Mucosa of rectum (tissue), 2 donors: ENCODE data around the gene SSPN.

Source experiments
- H3K27ac ChIP-seq, 2 donors: one replicate each; pipeline ENCODE4 v1.7.0; 2013; ENCODE audit warnings: inconsistent platforms in 2 of 2, low read depth in 2 of 2, low read length in 2 of 2
- H3K27me3 ChIP-seq, 2 donors: one replicate each; pipeline ENCODE4 v1.7.0; 2013; ENCODE audit warnings: low read length in 2 of 2; ENCODE audit not compliant: control insufficient read depth in 2 of 2, insufficient read depth in 2 of 2
- H3K36me3 ChIP-seq, 2 donors: one replicate each; pipeline ENCODE4 v1.7.0; 2013; ENCODE audit warnings: low read length in 2 of 2; ENCODE audit not compliant: control insufficient read depth in 2 of 2, insufficient read depth in 2 of 2
- H3K4me1 ChIP-seq, 2 donors: one replicate each; pipeline ENCODE4 v1.7.0; 2013; ENCODE audit warnings: low read length in 2 of 2, mild to moderate bottlenecking in 1 of 2; ENCODE audit not compliant: control insufficient read depth in 2 of 2, insufficient read depth in 2 of 2
- H3K4me3 ChIP-seq, 2 donors: one replicate each; pipeline ENCODE4 v1.7.0; 2013; ENCODE audit warnings: low read length in 2 of 2
- H3K9ac ChIP-seq, 2 donors: one replicate each; pipeline ENCODE4 v1.7.0; 2013; ENCODE audit warnings: low read length in 2 of 2, low read depth in 1 of 2, mild to moderate bottlenecking in 1 of 2
- H3K9me3 ChIP-seq, 2 donors: one replicate each; pipeline ENCODE4 v1.7.0; 2013; ENCODE audit warnings: low read length in 2 of 2; ENCODE audit not compliant: control insufficient read depth in 2 of 2
- donor health status: healthy.
- donor health status: Normal muscosa, but diverticular disease.

The SSPN gene

DNA sequence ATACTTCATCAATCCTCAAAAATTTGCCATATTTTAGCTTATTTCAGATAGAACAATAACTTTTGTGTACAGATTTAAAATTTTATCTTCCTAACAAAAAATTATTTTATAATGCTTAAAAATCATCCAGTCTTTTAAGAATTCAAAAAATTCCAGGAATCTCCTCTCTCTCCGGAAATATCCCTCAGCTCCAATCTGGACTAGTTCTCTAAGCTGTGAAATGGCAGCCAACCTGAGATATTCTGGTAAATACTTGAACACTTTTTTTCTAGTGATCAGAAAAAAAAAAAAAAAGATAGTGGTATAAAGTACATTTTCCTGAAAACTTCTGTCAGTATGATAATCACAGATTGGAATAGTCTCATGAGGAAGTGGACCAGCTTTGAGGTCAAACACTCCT is 57.6 kb downstream of the SSPN start:
- no peak overlapping the region for H3K27ac ChIP-seq
- no peaks in the 10 kb centered on the region for H3K27me3 ChIP-seq
- H3K9ac ChIP-seq: no peak overlapping the region
- no peaks in the 10 kb centered on the region for H3K4me1 ChIP-seq
- no peaks in the 10 kb centered on the region for H3K36me3 ChIP-seq
- H3K4me3 ChIP-seq: no peak overlapping the region
- peaks cover 0 to 3% of the 10 kb centered on the region in 2 donors for H3K9me3 ChIP-seq

DNA sequence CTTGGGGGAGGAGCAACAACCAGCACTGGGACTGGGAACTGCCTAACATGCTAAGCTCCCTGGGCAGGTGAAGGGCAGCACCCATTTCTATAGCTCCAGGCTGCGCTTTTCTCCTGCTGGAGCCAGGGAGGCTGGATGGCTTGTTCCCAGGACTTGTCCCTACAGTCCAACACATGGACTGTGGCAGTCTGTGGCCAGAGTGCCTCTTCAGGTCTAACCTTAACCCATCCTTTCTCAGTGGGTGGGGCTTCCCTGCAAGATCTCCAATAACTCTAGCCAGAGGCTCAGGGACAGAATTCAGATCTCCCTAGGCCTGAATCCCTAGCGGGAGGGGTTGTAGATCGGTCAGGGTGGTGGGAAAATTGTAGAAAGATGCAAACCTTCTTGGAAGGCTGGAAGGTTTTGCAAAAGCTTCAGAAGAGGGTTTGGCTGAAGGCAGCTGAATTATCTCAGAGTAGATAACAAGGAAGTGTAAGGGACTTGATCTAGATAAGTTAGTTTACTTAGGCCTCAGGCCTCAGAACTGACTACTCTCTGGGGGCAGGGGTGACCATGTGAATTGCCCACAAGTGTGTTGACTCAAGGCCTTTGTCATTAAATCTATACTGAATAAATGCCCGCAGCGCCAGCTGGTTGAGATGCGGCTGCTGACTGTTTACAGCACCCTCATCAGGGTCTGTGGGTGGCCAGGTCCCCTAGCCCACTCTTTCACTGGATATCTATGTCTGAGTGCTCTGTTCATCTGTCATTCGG is 60.7 kb downstream of the SSPN start:
- no peaks in the 10 kb centered on the region for H3K4me1 ChIP-seq
- no peaks in the 10 kb centered on the region for H3K27me3 ChIP-seq
- peaks cover 0 to 3% of the 10 kb centered on the region in 2 donors for H3K9me3 ChIP-seq
- no peaks in the 10 kb centered on the region for H3K36me3 ChIP-seq
- no peak overlapping the region for H3K4me3 ChIP-seq
- no peak overlapping the region for H3K9ac ChIP-seq
- H3K27ac ChIP-seq: no peak overlapping the region

DNA sequence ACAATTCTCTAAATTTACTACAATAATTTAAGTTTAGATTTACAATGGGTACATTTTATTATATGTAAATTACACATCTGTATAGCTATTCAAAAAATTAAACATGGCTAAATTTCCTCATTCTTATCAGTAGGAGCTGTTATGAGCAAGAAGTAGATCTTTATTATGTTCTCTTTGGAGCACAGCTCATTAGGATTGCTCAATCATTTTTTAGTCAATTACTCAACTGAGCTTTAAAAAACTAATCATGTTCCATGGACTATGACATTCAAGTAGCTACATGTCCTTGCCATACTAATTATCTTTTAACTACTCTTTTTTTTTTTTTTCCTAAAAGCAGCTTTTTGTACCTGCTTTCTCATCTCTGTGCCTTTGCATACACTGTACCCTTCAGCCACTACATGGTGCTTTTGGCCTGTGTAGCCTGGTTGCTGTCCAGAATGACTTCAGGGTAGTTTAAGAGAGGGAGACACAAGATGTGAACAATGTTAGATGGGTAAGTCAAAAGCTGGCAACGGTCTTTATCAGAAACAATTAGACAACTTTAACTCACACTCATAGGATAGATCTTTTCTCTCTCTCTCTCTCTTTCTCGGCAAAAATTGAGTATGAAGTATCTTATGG is 69.0 kb downstream of the SSPN start:
- H3K36me3 ChIP-seq: no peaks in the 10 kb centered on the region
- H3K9me3 ChIP-seq: no peaks in the 10 kb centered on the region
- H3K4me1 ChIP-seq: no peaks in the 10 kb centered on the region
- H3K27me3 ChIP-seq: no peaks in the 10 kb centered on the region
- H3K9ac ChIP-seq: no peak overlapping the region
- no peak overlapping the region for H3K4me3 ChIP-seq
- H3K27ac ChIP-seq: no peak overlapping the region

DNA sequence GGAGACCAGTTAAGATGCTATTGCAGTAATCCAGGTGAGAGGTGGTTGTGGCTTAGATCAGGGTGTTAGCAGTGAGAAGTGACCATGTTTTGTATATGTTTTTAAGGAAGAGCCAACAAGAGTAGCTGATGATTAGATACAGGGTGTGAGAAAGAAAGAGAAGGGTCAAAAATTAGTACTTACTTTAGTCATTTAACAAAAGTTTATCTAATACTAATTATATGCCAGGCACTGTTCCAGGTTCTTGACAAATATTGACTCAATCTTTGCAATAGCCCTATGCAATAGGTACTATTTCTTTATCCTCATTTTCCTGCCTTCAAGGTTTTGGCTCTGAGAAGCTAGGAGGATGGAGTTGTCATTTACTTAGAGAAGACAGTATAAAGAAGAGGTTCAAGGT is 70.2 kb downstream of the SSPN start:
- H3K4me1 ChIP-seq: no peaks in the 10 kb centered on the region
- H3K9ac ChIP-seq: no peak overlapping the region
- no peak overlapping the region for H3K4me3 ChIP-seq
- no peaks in the 10 kb centered on the region for H3K27me3 ChIP-seq
- no peaks in the 10 kb centered on the region for H3K9me3 ChIP-seq
- no peaks in the 10 kb centered on the region for H3K36me3 ChIP-seq
- no peak overlapping the region for H3K27ac ChIP-seq

DNA sequence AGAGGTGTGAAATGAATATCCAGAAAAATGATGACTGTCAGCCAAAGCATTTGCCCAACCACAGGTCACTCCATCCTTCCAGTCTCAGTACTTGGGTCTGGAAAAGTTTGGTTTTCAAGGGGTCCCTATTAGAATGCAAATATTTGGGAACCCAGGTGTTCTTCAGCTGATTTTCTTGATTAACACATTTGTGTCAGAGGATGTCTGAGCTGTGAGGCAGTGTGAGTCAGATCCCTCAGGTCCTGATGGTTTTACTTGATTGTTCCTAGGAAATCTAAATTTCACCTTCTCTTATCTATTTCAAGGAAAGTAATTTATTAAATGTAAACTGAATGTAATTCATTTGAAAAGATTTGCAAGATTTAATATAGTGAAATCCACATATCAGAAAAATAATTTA is 71.5 kb downstream of the SSPN start:
- H3K9ac ChIP-seq: no peak overlapping the region
- H3K9me3 ChIP-seq: no peaks in the 10 kb centered on the region
- peaks cover 0 to 3% of the 10 kb centered on the region in 2 donors for H3K4me1 ChIP-seq
- H3K36me3 ChIP-seq: no peaks in the 10 kb centered on the region
- H3K4me3 ChIP-seq: no peak overlapping the region
- H3K27me3 ChIP-seq: no peaks in the 10 kb centered on the region
- no peak overlapping the region for H3K27ac ChIP-seq

DNA sequence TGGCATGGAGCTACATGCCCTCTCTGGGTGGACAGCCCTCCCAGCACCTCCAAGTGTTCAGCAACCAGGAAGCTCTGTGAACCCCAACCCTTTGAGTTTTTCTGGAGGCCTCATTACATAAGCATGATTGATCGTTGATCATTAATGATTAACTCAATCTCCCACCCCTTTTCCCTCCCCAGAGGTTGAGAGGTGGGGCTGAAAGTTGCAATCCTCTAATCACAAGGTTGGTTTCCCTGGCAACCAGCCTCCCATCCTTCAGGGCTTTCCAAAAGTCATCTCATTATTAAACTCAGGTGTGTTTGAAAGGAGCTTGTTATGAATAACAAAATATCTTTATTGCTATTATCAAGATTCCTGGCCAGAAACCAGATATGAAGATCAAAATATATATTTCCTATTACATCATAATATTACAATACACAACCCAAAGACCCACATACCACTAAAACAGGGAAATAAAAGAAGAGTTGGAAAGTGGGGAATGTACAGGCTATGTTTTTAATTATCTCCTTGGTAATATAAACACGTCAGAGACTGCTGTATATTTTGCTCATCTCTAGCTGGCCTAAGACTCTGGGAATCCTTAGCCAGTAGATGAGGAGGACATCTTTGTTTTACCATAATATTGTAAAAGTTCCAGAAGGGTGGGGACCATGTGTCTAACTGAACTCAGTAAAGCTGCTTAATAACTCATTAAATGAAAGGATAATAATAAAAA is 73.6 kb downstream of the SSPN start:
- H3K4me3 ChIP-seq: no peak overlapping the region
- H3K9me3 ChIP-seq: no peaks in the 10 kb centered on the region
- H3K9ac ChIP-seq: no peak overlapping the region
- peaks cover 0 to 13% of the 10 kb centered on the region in 2 donors for H3K4me1 ChIP-seq
- H3K27me3 ChIP-seq: no peaks in the 10 kb centered on the region
- H3K36me3 ChIP-seq: no peaks in the 10 kb centered on the region
- H3K27ac ChIP-seq: no peak overlapping the region

DNA sequence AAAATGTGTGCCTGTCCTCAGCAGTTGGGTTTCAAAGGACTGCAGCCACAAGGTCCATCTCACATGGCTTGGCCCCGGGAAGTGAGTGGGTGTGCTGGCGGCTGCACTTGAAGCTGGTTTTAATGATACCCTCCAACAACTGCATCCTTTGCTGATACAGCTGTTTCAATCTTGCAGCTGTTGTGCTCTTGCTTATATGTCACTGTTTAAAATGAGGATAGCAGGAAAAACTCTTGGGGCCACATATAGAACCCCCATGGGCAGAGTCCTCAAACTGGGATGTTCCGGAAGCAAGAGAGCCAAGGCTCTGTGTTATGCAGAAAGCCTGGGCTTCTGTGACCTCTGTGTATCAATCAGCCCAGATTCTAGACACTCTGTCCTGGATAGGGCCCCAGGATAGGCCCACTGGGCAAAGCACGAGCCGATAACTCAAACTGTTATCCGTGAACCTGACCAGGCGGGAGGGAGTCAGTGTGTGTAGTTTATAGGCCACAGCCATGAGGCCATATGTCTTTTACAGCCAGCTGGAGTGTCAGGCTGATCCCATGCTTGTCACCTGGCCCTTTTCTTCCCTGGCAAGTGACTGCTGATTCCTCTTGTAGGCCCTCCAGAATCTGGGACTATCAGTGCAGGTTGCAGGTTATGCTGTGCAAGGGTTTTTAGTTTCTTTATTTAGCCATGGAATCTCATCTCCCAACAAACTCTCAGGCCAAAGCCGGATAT is 74.3 kb downstream of the SSPN start:
- H3K9me3 ChIP-seq: no peaks in the 10 kb centered on the region
- H3K36me3 ChIP-seq: no peaks in the 10 kb centered on the region
- H3K27me3 ChIP-seq: no peaks in the 10 kb centered on the region
- no peak overlapping the region for H3K27ac ChIP-seq
- peaks cover 5 to 20% of the 10 kb centered on the region in 2 donors for H3K4me1 ChIP-seq
- no peak overlapping the region for H3K9ac ChIP-seq
- H3K4me3 ChIP-seq: no peak overlapping the region

DNA sequence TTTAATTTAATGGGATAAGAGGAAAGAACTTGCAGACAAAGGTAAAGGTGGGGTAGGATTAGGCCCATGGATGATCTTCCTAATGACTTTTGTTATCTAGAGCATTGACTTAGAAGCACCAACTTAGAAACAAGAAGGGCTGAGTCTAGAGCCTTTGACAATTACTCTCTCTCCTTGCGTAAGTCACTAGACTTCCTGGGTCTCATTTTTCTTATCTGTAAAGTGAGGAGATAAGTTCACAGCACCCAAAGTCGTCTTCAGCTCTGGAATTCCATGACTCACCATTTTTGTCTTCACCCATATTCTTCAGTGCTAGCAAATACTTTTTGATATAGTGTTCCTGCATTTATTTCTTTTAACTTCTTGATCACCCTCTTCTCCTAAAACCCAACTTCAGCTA is 75.7 kb downstream of the SSPN start:
- Histone ChIP-seq H3K27ac (no peak overlapping the region), H3K9me3 (no peaks in the 10 kb centered on the region), H3K4me1 (peaks cover 8 to 26% of the 10 kb centered on the region in 2 donors)

DNA sequence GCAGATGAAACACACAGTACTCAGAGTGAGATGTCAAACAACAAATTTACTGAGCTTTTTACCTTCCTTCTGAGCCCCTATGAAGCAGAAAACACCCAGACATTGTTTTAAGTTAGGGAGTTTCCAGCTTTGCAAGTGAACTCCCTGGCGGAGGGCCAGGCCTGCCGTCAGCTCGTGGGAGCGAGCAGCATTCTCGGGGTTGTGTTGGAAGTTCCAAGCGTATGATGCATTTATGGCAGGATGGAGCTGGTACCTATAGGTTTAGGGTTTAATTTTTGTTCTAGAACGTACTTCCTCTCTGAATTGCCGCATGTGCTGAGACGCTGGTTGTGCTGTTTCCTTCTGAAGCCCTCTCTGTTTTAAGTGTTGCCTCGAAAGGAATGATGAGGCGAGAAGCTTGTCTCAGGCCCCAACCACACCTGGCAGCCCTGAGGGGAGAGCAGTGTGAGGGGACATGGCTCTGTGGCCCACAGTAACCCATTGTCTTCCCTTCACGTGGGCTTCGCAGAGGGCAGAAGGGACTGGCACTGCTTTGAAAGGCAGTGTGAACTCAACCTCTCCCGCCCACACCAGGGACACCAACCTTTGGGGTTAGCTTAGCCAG is 76.6 kb downstream of the SSPN start:
- Histone ChIP-seq H3K9ac (no peak overlapping the region), H3K36me3 (no peaks in the 10 kb centered on the region), H3K27ac (peak overlapping the region in 1 of 2 donors; percentile 28), H3K4me3 (no peak overlapping the region), H3K27me3 (no peaks in the 10 kb centered on the region), H3K9me3 (no peaks in the 10 kb centered on the region), H3K4me1 (peaks cover 8 to 26% of the 10 kb centered on the region in 2 donors)

More for the DNA sequence above, 75.7 kb downstream of the SSPN start:
- Histone ChIP-seq H3K9ac (no peak overlapping the region), H3K27me3 (no peaks in the 10 kb centered on the region), H3K36me3 (no peaks in the 10 kb centered on the region), H3K4me3 (no peak overlapping the region)
